Mesendoderm (in vitro differentiated cells): Measurements from ENCODE around the gene RNF141.

Experiments used
- DNase-seq: peaks from one replicate; pipeline ENCODE4 v3.0.0; 2013
- H2AK5ac ChIP-seq: 2 replicates; pipeline ENCODE4 v1.6.1; 2013; ENCODE audit warnings: low read length, inconsistent platforms
- H2BK120ac ChIP-seq: 2 replicates; pipeline ENCODE4 v1.6.1; 2013; ENCODE audit warnings: low read depth, mild to moderate bottlenecking, low read length, moderate library complexity, mixed read lengths
- H2BK15ac ChIP-seq: replicated peaks from 2 replicates; pipeline ENCODE4 v1.6.1; 2013; ENCODE audit warnings: low read depth, mild to moderate bottlenecking, moderate library complexity
- H2BK5ac ChIP-seq: 2 replicates; pipeline ENCODE4 v1.6.1; 2013; ENCODE audit warnings: low read length, inconsistent platforms
- H3K18ac ChIP-seq: 2 replicates; pipeline ENCODE4 v1.6.1; 2013; ENCODE audit warnings: mild to moderate bottlenecking, low read length, mixed read lengths
- H3K23ac ChIP-seq: one replicate; pipeline ENCODE4 v1.6.1; 2013; ENCODE audit warnings: low read length
- H3K27ac ChIP-seq: 2 replicates; pipeline ENCODE4 v1.5.1; 2013; ENCODE audit warnings: low read depth, mild to moderate bottlenecking, inconsistent platforms, low read length, moderate library complexity
- H3K27me3 ChIP-seq: 2 replicates; pipeline ENCODE4 v1.6.1; 2013; ENCODE audit warnings: low read length, control low read depth, mild to moderate bottlenecking, inconsistent platforms; ENCODE audit not compliant: insufficient read depth, poor library complexity
- H3K36me3 ChIP-seq: 2 replicates; pipeline ENCODE4 v1.6.1; 2013; ENCODE audit warnings: low read length, inconsistent platforms; ENCODE audit not compliant: control insufficient read depth, insufficient read depth
- H3K4ac ChIP-seq: one replicate; pipeline ENCODE4 v1.6.1; 2013; ENCODE audit warnings: low read depth, mild to moderate bottlenecking, low read length, moderate library complexity
- H3K4me1 ChIP-seq: 2 replicates; pipeline ENCODE4 v1.6.1; 2013; ENCODE audit warnings: low read depth, low read length, inconsistent platforms; ENCODE audit not compliant: control insufficient read depth
- H3K4me2 ChIP-seq: 2 replicates; pipeline ENCODE4 v1.6.1; 2013; ENCODE audit warnings: low read length
- H3K4me3 ChIP-seq: 2 replicates; pipeline ENCODE4 v1.5.1; 2013; ENCODE audit warnings: mild to moderate bottlenecking, low read length
- H3K56ac ChIP-seq: one replicate; pipeline ENCODE4 v1.6.1; 2013; ENCODE audit warnings: low read length
- H3K79me1 ChIP-seq: 2 replicates; pipeline ENCODE4 v1.6.1; 2013; ENCODE audit warnings: low read length, inconsistent platforms
- H3K79me2 ChIP-seq: 2 replicates; pipeline ENCODE4 v1.6.1; 2013; ENCODE audit warnings: mild to moderate bottlenecking, low read length; ENCODE audit not compliant: control insufficient read depth, insufficient read depth
- H3K9ac ChIP-seq: 2 replicates; pipeline ENCODE4 v1.6.1; 2013; ENCODE audit warnings: low read length, inconsistent platforms
- H4K5ac ChIP-seq: one replicate; pipeline ENCODE4 v1.6.1; 2013; ENCODE audit warnings: low read length
- H4K8ac ChIP-seq: one replicate; pipeline ENCODE4 v1.6.1; 2013; ENCODE audit warnings: low read depth, mild to moderate bottlenecking, control low read depth, low read length, moderate library complexity
- whole genome bisulfite sequencing: extraction: QIAGEN DNeasy Blood & Tissue Kit; methylation state at CpG from one replicate; pipeline ENCODE4 v1.1.7; 2013; ENCODE audit warnings: low lambda C conversion rate, missing lambda C conversion rate; ENCODE audit not compliant: insufficient coverage; ENCODE audit errors: extremely low coverage; 5-methylcytosine and 5-hydroxymethylcytosine counted together

The RNF141 gene

GRCh38 chr11:10544491-10545465 lies 3.8 kb upstream of the RNF141 start:
- Histone ChIP-seq H3K23ac (no peak overlapping the region), H3K4ac (no peak overlapping the region), H3K27me3 (no peaks in the 10 kb centered on the region), H3K27ac (no peak overlapping the region), H3K9ac (no peak overlapping the region), H3K79me1 (no peaks in the 10 kb centered on the region), H3K36me3 (no peaks in the 10 kb centered on the region), H3K18ac (no peak overlapping the region), H2BK5ac (no peak overlapping the region), H2BK15ac (no peak overlapping the region), H2BK120ac (no peak overlapping the region), H3K4me3 (no peak overlapping the region), H3K79me2 (no peaks in the 10 kb centered on the region), H4K8ac (no peak overlapping the region), H4K5ac (no peak overlapping the region), H3K4me2 (no peak overlapping the region), H3K4me1 (no peaks in the 10 kb centered on the region), H2AK5ac (no peak overlapping the region), H3K56ac (no peak overlapping the region)
- no CpG with 5 or more reads among the region's 7 CpGs for WGBS
- no peak for DNase-seq

- Histone ChIP-seq H2BK5ac (no peak overlapping the region), H3K79me2 (no peaks in the 10 kb centered on the region), H4K8ac (no peak overlapping the region), H3K4me1 (no peaks in the 10 kb centered on the region), H3K27ac (no peak overlapping the region), H3K4ac (no peak overlapping the region), H2BK15ac (no peak overlapping the region), H4K5ac (no peak overlapping the region), H3K27me3 (no peaks in the 10 kb centered on the region), H3K18ac (no peak overlapping the region), H3K4me2 (no peak overlapping the region), H3K36me3 (no peaks in the 10 kb centered on the region), H3K23ac (no peak overlapping the region), H2AK5ac (no peak overlapping the region), H3K9ac (no peak overlapping the region), H3K79me1 (no peaks in the 10 kb centered on the region), H3K56ac (no peak overlapping the region), H2BK120ac (no peak overlapping the region), H3K4me3 (no peak overlapping the region)
- DNase-seq, result no peak
- no CpG with 5 or more reads among the region's 14 CpGs for WGBS
Measured at GRCh38 chr11:10543782-10544181, 2.8 kb upstream of the RNF141 start.

GRCh38 chr11:10542776-10543175 lies 1.8 kb upstream of the RNF141 start:
- WGBS, result no CpG with 5 or more reads among the region's 3 CpGs
- Histone ChIP-seq H3K56ac (no peak overlapping the region), H4K8ac (no peak overlapping the region), H3K27me3 (no peaks in the 10 kb centered on the region), H3K4me2 (no peak overlapping the region), H2BK5ac (no peak overlapping the region), H3K18ac (no peak overlapping the region), H4K5ac (no peak overlapping the region), H2BK120ac (no peak overlapping the region), H3K79me2 (no peaks in the 10 kb centered on the region), H3K27ac (no peak overlapping the region), H3K4ac (no peak overlapping the region), H3K4me3 (no peak overlapping the region), H3K23ac (no peak overlapping the region), H2BK15ac (no peak overlapping the region), H2AK5ac (no peak overlapping the region), H3K79me1 (peaks cover 1% of the 10 kb centered on the region), H3K36me3 (no peaks in the 10 kb centered on the region), H3K4me1 (no peaks in the 10 kb centered on the region), H3K9ac (no peak overlapping the region)
- DNase-seq, result no peak

GRCh38 chr11:10541561-10541930 lies 559 bp upstream of the RNF141 start:
- H3K27me3 ChIP-seq, result no peaks in the 10 kb centered on the region
- H3K79me2 ChIP-seq, result no peaks in the 10 kb centered on the region
- peak overlapping the region; percentile 54 for H3K56ac ChIP-seq
- no peak overlapping the region for H2BK120ac ChIP-seq
- no peak overlapping the region for H4K8ac ChIP-seq
- peak overlapping the region; percentile 52 for H3K4me2 ChIP-seq
- H4K5ac ChIP-seq, result no peak overlapping the region
- no peak overlapping the region for H3K4ac ChIP-seq
- no CpG with 5 or more reads among the region's 5 CpGs for WGBS
- no peak for DNase-seq
- no peak overlapping the region for H2BK15ac ChIP-seq
- H3K27ac ChIP-seq, result no peak overlapping the region
- no peak overlapping the region for H3K18ac ChIP-seq
- no peaks in the 10 kb centered on the region for H3K4me1 ChIP-seq
- no peak overlapping the region for H2AK5ac ChIP-seq
- no peak overlapping the region for H3K9ac ChIP-seq
- H3K36me3 ChIP-seq, result no peaks in the 10 kb centered on the region
- no peak overlapping the region for H3K4me3 ChIP-seq
- H2BK5ac ChIP-seq, result no peak overlapping the region
- H3K79me1 ChIP-seq, result peaks cover 1% of the 10 kb centered on the region
- no peak overlapping the region for H3K23ac ChIP-seq

GRCh38 chr11:10540546-10540914 lies 457 bp downstream of the RNF141 start:
- peak; percentile 47 for DNase-seq

GRCh38 chr11:10539339-10539738 lies 1.6 kb downstream of the RNF141 start:
- no peak overlapping the region for H4K8ac ChIP-seq
- H4K5ac ChIP-seq, result no peak overlapping the region
- no peaks in the 10 kb centered on the region for H3K27me3 ChIP-seq
- H2AK5ac ChIP-seq, result no peak overlapping the region
- no peak overlapping the region for H3K4me3 ChIP-seq
- no peak overlapping the region for H3K23ac ChIP-seq
- H3K18ac ChIP-seq, result no peak overlapping the region
- no peak overlapping the region for H3K9ac ChIP-seq
- no peak overlapping the region for H2BK15ac ChIP-seq
- no peak overlapping the region for H3K4me2 ChIP-seq
- no peak overlapping the region for H3K56ac ChIP-seq
- H3K4ac ChIP-seq, result no peak overlapping the region
- H2BK120ac ChIP-seq, result no peak overlapping the region
- DNase-seq, result no peak
- H3K27ac ChIP-seq, result no peak overlapping the region
- H3K79me2 ChIP-seq, result no peaks in the 10 kb centered on the region
- no peaks in the 10 kb centered on the region for H3K36me3 ChIP-seq
- H2BK5ac ChIP-seq, result no peak overlapping the region
- peaks cover 1% of the 10 kb centered on the region for H3K79me1 ChIP-seq
- H3K4me1 ChIP-seq, result no peaks in the 10 kb centered on the region

More at GRCh38 chr11:10540546-10540914, 457 bp downstream of the RNF141 start:
- no peak overlapping the region for H4K5ac ChIP-seq
- H3K4ac ChIP-seq, result no peak overlapping the region
- peak overlapping the region; percentile 90 for H3K56ac ChIP-seq
- no CpG with 5 or more reads among the region's 25 CpGs for WGBS
- no peaks in the 10 kb centered on the region for H3K27me3 ChIP-seq
- H3K4me3 ChIP-seq, result peak overlapping the region; percentile 74
- no peak overlapping the region for H2BK120ac ChIP-seq
- H2AK5ac ChIP-seq, result no peak overlapping the region
- no peak overlapping the region for H2BK5ac ChIP-seq
- peak overlapping the region; percentile 72 for H3K18ac ChIP-seq
- H4K8ac ChIP-seq, result no peak overlapping the region
- H3K4me2 ChIP-seq, result peak overlapping the region; percentile 83
- H3K4me1 ChIP-seq, result no peaks in the 10 kb centered on the region
- peak overlapping the region; percentile 60 for H3K27ac ChIP-seq
- H3K36me3 ChIP-seq, result no peaks in the 10 kb centered on the region
- no peak overlapping the region for H2BK15ac ChIP-seq
- peaks cover 1% of the 10 kb centered on the region for H3K79me1 ChIP-seq
- H3K23ac ChIP-seq, result no peak overlapping the region
- H3K79me2 ChIP-seq, result no peaks in the 10 kb centered on the region
- peak overlapping the region; percentile 86 for H3K9ac ChIP-seq
